ENCODE measurements around the gene INPP5F. TPM values are rescaled to one million over a fixed set of nuclear protein-coding genes. Genes with fewer than 3 reads are reported as not detected.

INPP5F gene
- total and polyA plus RNA-seq, 10 donors: 6.0 to 16.2 (median 10.9) TPM

- 22 to 34% (median 28%) methylated on average over 21 of the region's 21 CpGs for WGBS, 5 donors
- H3K36me3 ChIP-seq: no peaks in the 10 kb centered on the region
- H3K9me3 ChIP-seq: no peaks in the 10 kb centered on the region
- H3K4me3 ChIP-seq: peak overlapping the region; percentile 63 to 93 (median 81)
- no peak for DNase-seq
- TF ChIP-seq, protein P1, sequence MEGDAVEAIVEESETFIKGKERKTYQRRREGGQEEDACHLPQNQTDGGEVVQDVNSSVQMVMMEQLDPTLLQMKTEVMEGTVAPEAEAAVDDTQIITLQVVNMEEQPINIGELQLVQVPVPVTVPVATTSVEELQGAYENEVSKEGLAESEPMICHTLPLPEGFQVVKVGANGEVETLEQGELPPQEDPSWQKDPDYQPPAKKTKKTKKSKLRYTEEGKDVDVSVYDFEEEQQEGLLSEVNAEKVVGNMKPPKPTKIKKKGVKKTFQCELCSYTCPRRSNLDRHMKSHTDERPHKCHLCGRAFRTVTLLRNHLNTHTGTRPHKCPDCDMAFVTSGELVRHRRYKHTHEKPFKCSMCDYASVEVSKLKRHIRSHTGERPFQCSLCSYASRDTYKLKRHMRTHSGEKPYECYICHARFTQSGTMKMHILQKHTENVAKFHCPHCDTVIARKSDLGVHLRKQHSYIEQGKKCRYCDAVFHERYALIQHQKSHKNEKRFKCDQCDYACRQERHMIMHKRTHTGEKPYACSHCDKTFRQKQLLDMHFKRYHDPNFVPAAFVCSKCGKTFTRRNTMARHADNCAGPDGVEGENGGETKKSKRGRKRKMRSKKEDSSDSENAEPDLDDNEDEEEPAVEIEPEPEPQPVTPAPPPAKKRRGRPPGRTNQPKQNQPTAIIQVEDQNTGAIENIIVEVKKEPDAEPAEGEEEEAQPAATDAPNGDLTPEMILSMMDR (IDR thresholded peaks at IDR 0.05 in 8 of 11, conservative IDR thresholded peaks at IDR 0.05 in 3 of 11): no peak
- TF ChIP-seq POLR2A (IDR thresholded peaks at IDR 0.05) (no peak), POLR2AphosphoS5 (IDR thresholded peaks at IDR 0.05) (no peak)
- peak overlapping the region; percentile 79 to 95 (median 94) for H3K27ac ChIP-seq
- intact Hi-C loops (cut with DNase I; ENCODE audit: low total_unique reads): no loop called here
- peaks cover 16 to 55% (median 42%) of the 10 kb centered on the region in 6 donors for H3K4me1 ChIP-seq
- H3K27me3 ChIP-seq (replicated peaks in 1 of 7): no peaks in the 10 kb centered on the region
Observed at GRCh38 chr10:119724593-119725516, 995 bp upstream of the INPP5F start.

DNA sequence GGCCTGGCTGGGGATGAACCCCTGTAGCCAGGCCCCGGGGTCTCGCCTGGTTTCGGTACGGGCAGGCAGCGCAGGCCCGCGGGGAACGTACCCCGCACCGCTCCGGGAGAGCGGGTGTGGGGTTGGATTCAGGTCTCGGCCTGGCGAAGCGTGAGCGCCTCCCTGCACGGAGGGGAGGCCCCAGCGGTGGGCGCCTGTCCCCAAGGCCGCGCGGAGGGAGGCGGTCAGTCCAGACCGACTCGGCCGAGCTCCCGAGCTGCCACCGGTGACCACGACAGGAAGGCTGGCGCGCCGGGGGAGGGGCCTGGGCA lies 378 bp upstream of the INPP5F start:
- H3K27ac ChIP-seq: peak overlapping the region; percentile 79 to 95 (median 94)
- peaks cover 16 to 55% (median 42%) of the 10 kb centered on the region in 6 donors for H3K4me1 ChIP-seq
- TF ChIP-seq POLR2AphosphoS5 (IDR thresholded peaks at IDR 0.05): peak; percentile 94 to 96 (median 96)
- TF ChIP-seq, protein P1 (IDR thresholded peaks at IDR 0.05 in 8 of 11, conservative IDR thresholded peaks at IDR 0.05 in 3 of 11): no peak
- TF ChIP-seq POLR2A (IDR thresholded peaks at IDR 0.05): peak in 1 of 3 donors; percentile 40
- no peaks in the 10 kb centered on the region for H3K36me3 ChIP-seq
- H3K27me3 ChIP-seq (replicated peaks in 1 of 7): no peaks in the 10 kb centered on the region
- 0 to 1% (median 1%) methylated on average over 20 to 32 of the region's 32 CpGs for WGBS, 5 donors
- DNase-seq: no peak
- no peaks in the 10 kb centered on the region for H3K9me3 ChIP-seq
- intact Hi-C loops (cut with DNase I; ENCODE audit: low total_unique reads): no loop called here
- H3K4me3 ChIP-seq: peak overlapping the region; percentile 63 to 93 (median 81)

DNA sequence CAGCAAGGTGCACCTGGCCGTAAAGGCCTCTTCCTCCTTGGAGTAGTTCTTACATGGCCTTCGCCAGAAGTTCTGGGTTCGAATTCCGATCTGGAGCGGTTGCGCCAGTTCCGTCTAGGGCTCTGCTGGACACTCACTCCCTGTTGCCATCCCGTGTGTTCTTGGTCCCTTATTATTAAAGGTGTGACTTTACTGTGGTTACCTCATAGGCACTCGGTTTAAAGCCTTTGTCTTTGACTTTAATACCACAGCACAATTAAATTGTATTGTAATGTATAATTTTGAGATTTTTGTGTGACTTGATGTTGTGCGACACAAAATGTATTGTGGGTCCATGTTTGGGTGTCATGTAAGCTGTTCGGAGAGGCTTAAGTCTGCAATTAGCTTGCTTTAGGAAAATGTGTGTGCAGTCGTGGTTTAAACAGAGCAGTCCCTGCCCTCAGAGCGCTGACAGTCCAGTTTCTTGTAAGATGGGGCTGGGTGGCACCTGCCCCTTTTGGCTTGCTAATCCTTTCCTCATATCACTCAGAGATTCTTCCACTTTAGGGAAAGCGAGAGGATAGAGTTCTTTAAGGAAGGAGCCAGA lies 919 bp downstream of the INPP5F start:
- Histone ChIP-seq H3K36me3 (no peaks in the 10 kb centered on the region), H3K4me1 (peaks cover 16 to 55% (median 42%) of the 10 kb centered on the region in 6 donors), H3K4me3 (peak overlapping the region; percentile 63 to 93 (median 81)), H3K9me3 (no peaks in the 10 kb centered on the region), H3K27me3 (replicated peaks in 1 of 7) (no peaks in the 10 kb centered on the region), H3K27ac (peak overlapping the region in 7 of 8 donors; percentile 83 to 95 (median 94))
- 51 to 58% (median 53%) methylated on average over 12 to 14 of the region's 14 CpGs for WGBS, 5 donors
- no peak for DNase-seq
- intact Hi-C loops (cut with DNase I; ENCODE audit: low total_unique reads): no loop called here
- TF ChIP-seq, protein P1 (IDR thresholded peaks at IDR 0.05 in 8 of 11, conservative IDR thresholded peaks at IDR 0.05 in 3 of 11): no peak
- TF ChIP-seq POLR2A (IDR thresholded peaks at IDR 0.05) (no peak), POLR2AphosphoS5 (IDR thresholded peaks at IDR 0.05) (no peak)

All from spleen (tissue), 11 donors.